NCI-H2227 (cell line): ENCODE results near the gene SELENOO.

Source experiments
- DNase-seq: peaks from one replicate; lab custom pipeline; 2025; ENCODE audit not compliant: unreplicated experiment; lab: John Stamatoyannopoulos, UW

SELENOO gene

GRCh38 chr22:50171965-50172421 lies 28.8 kb upstream of the SELENOO start:
- no peak for DNase-seq

- no peak for DNase-seq
These were observed 27.4 kb upstream of the SELENOO start for GRCh38 chr22:50173311-50173982.

- DNase-seq, result no peak
These were observed 26.8 kb upstream of the SELENOO start for GRCh38 chr22:50173983-50174355.

DNA sequence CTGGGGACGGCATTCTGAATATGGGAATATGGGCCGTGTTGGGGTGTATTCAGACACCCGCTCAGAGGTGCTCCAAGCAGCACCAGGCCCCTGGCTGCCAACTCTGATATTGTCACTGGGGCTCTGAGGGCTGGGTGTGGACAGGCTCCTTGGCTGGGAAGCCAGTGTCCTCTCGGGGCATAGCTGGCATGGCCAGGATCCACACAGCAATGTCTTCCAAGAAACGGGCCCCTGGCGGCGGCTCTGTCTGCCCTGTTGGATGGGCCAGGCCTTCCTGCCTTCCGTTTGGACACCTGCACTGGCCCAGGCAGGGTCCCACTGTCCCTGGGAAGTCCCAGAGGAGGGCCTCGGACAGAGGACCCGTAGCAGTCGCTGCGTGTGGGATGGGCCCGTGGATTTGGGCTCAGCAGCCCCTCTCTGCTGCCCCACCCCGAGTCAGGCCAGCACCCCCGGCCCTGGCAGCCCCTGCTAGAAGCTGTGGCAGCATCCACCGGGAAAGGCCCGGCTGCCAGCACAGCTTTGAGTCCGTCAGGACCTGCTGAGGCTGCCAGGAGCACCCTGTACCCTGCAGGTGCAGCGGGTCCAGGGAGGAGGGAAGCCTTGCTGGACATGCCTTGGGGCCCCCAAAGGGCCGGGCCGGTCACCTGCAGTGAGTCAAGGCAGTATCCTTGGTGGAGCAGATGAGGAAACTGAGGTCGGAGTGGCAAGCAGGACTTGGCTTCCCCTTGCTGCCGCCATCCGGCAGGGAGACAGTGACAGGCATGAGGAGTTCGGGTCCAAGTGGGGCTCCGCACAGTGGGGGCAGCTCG lies 26.2 kb upstream of the SELENOO start:
- no peak for DNase-seq

GRCh38 chr22:50175191-50175461 lies 25.7 kb upstream of the SELENOO start:
- DNase-seq, result no peak

DNA sequence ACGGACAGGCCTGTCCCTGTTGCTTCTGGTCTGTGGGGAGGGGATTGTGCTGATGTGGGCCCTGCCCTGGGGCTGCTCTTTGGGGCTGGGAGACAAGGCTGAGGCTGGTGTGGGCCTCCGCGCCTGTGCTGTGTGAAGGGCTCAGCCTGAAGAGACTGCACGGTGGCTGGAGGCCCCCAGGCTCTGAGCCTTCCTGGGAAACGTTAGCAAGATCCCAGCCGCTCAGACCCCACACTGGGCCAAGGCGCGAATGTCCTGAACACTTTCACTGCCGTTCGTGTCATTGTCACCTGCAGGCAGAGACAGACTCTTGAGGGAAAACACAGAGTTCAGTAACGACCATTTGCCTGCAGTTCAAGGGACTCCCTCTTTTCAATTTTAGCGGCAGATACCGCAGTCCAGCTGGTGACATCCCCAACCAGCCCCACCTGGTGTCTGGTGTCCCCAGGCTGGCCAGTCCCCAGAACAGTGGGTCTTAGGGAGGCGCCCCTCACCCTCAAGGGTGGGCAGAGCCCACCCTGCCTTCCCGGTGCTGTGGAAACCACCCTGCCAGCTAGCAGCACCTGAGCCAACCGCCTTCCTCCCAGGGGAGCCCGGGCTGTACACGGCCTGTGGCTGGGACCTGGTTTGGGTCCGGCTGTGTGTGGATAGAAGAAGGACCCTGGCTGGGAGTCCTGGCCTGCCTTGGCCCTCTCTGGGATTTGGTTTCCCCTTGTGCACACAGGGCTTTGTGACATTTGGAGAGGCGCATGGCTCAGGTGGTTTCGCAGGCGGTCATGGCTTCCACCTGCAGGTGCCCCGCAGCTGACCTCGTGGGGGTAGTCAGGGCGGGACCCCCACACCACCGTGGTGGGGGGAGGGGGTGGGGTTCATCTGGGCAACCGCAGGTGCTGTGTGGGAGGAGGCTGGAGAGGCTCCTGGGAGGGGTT lies 24.6 kb upstream of the SELENOO start:
- no peak for DNase-seq

DNA sequence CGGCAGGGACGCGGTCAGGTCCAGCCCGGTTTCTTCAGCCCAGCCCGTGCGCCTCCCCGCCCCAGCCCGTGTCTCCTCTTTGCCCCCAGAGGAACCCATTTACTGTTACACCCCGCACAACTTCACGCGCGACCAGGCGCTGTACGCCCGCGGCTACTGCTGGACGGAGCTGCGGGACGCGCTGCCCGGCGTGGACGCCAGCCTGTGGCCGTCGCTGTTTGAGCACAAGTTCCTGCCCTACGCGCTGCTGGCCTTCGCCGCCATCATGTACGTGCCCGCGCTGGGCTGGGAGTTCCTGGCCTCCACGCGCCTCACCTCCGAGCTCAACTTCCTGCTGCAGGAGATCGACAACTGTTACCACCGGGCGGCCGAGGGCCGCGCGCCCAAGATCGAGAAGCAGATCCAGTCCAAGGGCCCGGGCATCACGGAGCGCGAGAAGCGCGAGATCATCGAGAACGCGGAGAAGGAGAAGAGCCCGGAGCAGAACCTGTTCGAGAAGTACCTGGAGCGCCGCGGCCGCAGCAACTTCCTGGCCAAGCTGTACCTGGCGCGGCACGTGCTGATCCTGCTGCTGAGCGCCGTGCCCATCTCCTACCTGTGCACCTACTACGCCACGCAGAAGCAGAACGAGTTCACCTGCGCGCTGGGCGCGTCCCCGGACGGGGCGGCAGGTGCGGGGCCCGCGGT lies 23.8 kb upstream of the SELENOO start:
- no peak for DNase-seq

GRCh38 chr22:50177537-50178470 lies 23.0 kb upstream of the SELENOO start:
- no peak for DNase-seq

GRCh38 chr22:50178471-50178864 lies 22.3 kb upstream of the SELENOO start:
- no peak for DNase-seq

- DNase-seq, result no peak
These were observed 21.6 kb upstream of the SELENOO start for GRCh38 chr22:50178871-50179869.

DNA sequence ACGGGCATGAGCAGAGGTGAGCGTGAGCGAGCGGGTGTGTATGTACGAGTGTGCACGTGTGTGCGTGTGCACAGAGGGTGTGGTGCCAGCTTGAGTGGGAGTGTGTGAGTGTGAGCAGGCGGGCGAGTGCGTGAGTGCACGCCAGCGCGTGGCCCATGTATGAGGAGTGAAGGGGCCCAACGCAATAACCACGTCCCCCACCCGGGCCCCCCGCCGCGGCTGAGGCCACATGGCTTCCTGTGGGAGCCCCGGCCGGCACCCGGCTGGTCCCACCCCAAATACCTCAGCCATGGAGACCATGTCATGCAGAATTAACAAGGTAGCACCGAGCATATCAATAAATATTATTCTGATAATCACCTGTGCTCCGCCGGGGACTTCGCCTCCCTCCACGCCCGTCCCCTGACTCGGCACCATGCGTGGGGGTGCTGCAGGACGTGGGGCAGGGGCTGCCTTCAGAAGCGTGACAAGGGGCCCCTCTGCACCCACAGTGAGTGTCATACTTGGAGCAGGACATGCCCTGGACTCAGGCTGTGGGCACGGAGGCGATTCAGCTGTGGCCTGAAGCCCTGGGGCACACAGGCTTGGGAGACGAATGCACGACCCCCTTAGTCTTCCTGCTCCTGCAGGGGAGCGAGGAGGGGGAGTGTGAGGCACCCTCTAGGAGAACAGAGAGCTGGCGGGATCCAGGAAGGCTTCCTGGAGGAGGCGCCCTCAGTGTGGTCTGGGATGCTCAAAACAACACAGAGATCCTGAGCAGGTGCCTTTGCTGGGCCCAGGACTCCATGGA lies 20.7 kb upstream of the SELENOO start:
- DNase-seq, result no peak

DNA sequence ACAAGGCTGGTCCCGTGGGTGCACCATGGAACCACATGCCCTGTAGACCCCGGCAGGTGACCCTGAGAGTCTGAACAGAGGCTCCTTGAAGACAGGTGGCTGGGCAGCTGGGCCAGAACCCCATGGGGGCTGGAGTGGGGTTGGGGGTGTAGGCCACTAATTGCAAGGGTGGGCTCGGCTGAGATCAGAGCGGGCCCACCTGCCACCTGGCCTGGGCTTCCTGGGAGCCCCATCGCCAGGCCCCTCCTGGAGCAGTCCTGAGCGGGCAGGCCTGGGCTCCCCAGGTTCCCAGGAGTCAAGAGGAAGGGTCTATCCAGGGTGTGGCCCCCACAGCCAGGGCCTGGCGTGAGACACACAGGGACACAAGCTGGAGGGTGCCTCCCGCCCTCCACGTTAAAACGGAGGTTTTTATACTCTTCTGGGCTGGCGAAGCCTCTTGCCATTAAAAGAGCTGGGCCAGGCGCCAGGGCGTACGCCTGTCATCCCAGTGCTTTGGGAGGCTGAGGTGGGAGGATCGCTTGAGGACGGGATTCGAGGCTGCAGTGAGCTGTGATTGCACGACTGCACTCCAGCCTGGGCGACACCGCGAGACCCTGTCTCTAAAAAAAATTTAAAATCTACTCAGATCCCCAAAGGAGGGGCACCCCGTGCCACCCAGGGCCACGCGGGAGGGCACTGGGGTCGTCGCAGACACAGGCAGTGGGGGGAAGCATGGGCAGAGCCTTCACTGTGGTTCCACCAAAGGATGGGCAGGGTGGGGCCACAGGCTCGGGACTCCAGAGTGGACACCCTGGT lies 19.9 kb upstream of the SELENOO start:
- DNase-seq, result no peak

DNA sequence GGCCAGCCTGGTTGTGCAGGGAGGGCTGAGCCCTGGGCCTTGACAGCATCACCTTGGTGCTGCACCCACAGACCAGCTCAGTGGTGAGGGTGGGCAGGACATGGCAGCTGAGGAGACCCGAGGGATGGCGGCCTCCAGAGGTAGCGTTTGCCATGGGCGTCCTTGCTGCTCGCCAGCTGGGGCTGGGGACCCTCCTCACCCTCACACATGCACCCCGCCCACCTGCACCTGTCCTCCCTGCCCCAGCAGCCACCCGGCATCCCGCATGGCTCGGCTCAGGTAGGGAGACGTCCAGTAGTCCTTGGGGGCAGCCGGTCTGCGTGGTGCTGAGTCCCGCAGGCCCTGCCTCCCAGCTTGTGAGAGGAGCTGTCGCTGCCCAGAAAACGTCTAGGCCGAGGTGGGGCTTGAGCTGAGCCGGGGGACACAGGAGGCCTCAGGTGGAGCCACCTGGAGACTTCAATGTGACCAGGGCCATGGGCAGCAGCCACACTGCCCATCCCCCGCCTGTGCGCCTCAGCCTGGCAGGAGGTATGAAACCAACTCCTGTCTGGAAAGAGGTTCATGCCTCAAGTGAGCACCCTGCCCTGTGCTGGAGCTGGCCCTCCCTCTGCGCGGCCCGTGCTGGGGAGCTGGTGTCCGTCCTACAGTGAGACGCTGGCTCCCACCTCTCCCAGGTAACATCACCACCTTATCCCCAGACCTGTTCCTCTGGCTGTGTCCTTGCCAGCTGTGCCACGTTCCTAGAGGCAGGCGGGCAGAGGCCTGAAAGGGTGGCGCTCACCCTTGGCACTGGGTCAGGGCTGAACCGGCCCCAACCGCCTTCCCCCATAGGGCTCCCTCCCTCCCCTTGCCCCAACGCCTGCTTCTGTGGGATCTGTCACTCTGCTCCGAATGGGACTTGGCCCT lies 18.4 kb upstream of the SELENOO start:
- no peak for DNase-seq

DNA sequence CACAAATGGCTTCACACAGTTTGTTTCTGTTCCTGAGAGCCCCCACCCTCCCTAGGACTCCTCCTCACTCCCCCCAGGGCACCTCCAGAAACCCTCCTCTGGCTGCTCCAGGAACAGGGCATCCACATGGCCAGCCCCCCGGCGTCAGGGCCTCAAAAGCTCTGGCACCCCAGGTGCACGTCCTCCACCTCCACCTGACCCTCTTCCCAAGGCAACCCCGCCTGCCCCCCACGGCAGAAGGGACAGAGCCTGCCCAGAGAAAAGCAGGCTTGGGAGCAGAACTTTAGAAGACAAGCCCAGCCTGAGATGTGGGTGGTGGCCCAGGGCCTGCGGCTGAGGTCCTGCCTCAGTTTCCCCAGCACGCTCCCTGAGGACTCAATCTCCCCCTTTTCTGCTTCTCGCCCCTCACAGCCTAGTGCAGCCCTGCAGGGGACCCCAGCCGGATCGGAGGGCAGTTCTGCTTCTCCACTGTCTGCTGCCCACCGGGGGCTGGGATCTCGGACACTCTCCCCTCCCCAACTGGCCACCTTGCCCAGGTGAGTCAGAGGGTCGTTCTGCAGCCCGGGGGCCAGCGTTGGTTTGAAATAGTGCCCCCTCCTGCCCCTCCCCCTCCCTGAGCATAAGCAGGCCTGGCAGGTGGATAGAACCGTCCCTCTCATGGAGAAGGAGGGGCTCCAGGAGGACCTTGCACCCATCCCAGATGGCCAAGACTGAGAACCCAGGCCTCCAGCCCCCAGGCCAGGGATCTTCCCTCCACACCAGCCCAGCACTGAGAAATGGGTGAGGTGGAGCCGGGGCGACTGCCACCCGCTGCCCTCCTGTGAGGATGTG lies 17.5 kb upstream of the SELENOO start:
- no peak for DNase-seq
